A549 (cell line): Measurements from ENCODE around the gene DUOX2.

Experiments used
- CHD2 ChIP-seq: fragments of 150-350 bp; IDR thresholded peaks from 2 replicates; pipeline ENCODE4 v1.6.1; 2014; ENCODE audit warnings: low read length; ENCODE audit not compliant: partially characterized antibody
- TF ChIP-seq, protein P1 (sequence below): fragments of >200 bp; sonication (Bioruptor Twin); formaldehyde crosslinking; IDR thresholded peaks from 3 replicates; pipeline ENCODE4 v1.5.1; 2016

DNA sequence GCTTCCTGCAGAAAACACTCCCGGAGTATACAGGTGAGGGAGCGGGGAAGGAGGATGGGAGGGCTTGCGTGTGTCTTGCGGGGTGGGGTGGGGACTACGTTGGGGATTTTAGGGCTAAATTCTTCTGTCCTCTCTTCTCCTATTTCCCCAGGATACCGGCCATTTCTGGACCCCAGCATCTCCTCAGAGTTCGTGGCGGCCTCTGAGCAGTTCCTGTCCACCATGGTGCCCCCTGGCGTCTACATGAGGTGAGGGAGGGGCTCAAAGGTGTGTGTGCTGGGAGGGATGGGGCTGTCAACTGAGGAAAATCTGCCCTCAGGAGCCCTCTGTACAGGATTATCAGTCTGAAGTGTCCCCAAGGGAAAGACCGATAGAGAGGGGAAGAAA lies 22.4 kb upstream of the DUOX2 start:
- TF ChIP-seq, protein P1, sequence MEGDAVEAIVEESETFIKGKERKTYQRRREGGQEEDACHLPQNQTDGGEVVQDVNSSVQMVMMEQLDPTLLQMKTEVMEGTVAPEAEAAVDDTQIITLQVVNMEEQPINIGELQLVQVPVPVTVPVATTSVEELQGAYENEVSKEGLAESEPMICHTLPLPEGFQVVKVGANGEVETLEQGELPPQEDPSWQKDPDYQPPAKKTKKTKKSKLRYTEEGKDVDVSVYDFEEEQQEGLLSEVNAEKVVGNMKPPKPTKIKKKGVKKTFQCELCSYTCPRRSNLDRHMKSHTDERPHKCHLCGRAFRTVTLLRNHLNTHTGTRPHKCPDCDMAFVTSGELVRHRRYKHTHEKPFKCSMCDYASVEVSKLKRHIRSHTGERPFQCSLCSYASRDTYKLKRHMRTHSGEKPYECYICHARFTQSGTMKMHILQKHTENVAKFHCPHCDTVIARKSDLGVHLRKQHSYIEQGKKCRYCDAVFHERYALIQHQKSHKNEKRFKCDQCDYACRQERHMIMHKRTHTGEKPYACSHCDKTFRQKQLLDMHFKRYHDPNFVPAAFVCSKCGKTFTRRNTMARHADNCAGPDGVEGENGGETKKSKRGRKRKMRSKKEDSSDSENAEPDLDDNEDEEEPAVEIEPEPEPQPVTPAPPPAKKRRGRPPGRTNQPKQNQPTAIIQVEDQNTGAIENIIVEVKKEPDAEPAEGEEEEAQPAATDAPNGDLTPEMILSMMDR, result no peak
- TF ChIP-seq CHD2, result no peak
